ENCODE results near the gene PM20D1.
"Not testable (repeated sequence)": the region's sequence is repeated elsewhere in the genome, so short reads cannot be mapped to it uniquely, and the experiment has no call there.

PM20D1 gene

DNA sequence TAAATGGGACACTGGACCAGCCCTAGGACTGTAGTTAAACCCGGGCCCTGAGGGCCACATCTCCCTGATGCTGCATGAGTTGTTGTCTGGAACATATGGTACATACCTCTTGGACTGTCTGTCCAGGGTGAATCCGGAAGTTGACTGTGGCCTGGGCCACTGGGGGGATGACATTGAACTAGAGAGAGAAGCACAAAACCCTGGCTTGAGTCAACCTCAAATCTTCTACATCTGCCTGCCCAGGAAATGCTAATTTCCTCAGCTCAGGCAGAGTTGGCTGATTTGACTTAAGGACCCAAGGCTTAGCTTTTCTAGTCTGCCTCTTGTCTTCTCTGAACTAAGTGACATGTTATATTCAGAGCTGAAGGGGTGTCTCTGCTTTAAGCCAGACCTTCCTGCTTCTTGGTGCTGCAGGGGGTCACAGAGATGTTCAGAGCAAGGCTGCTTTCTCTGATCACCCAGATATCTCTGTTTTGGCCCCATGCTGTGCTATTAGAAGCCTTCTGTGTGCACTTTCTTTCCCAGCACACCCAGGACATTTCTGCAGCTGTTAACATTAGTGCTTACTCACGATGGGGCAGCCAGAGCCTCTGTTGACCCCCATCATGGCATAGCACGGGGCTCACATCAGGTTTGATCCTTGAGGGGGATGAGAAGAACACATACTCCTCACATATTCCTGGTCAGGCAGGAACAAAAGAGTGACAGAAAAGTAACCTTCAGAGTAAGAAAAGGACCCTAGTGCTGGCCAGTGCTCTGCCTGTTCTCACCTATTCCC is 9.6 kb downstream of the PM20D1 start:
- no peak for DNase-seq

- DNase-seq = no peak
Observed at GRCh38 chr1:205837382-205837970, 12.5 kb downstream of the PM20D1 start.

DNA sequence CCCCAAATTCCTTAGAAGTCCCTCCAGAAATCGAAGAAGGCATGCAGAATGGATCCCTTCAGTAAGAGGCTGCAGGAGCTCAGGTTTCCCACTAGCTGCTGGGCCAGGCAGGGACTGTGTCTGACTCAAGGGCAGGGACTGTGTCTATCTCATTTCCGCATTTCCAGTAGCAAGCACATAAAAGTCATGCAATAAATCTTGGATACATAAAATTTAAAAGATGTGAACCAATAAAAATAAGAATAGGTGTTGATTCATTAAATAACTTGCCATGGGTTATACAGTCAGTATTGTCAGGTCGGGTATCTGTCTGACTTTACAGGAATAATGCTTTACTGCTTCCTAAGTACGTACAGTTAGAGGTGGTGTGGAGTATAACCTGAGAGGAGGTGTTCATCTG is 15.2 kb downstream of the PM20D1 start:
- DNase-seq = no peak

- DNase-seq = no peak
Observed at GRCh38 chr1:205832326-205832751, 17.6 kb downstream of the PM20D1 start.

GRCh38 chr1:205827623-205828022 is 22.3 kb downstream of the PM20D1 start:
- no peak for DNase-seq

DNA sequence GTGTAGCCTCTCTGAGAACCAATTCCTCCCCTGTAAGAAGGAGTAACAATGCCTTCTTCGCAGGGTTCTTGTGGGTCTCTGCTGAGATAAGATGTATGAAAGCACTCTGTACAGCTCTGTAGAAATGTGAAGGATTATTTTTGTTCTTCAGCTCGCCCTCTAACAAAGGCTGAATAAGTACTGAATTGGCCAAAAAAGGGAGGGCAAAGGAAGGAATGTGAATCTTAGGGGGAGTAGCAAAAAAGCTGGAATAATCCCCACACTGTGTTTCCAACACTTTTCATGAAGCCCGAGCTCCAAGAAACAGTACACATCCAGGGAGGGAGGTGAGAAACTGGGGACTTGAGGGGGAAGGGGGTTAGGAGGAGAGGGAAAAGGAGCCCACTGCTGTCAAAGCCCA is 22.9 kb downstream of the PM20D1 start:
- DNase-seq = no peak

DNA sequence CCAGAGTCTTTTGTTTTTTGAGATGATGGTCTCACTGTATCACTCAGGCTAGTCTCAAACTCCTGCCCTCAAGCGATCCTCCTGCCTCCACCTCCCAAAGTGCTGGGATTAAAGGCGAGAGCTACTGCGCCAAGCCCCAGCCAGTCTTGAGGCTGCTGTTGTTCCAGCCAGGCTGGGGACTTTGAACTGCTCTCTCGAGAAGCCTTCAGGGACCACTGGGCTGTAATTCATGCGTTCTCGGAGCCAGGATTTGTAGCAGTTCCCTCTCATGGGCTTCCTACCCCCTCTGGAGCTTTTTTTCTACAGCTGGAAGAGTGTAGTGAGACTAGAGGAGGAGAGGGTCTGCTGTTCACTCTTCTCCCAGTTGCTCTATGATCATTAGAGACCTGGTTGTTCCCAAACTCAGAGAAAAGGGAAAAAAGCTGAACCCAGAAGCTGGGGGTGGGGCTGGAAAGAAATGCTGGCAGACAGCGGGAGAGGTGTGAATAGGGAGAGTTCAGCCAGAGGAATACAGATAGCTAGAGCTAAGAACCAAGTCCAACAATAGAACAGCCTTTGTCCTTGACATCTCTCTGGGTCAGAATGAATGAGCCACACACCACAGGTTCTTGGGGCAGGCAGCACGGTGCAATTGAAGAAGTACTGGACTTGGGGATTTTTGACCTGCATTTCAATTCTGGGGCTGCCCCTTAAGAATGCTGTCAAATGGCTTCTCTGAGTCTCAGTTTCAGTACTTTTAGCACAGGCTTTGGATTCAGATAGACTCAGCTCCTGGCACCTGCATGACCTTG is 23.7 kb downstream of the PM20D1 start:
- DNase-seq = no peak

DNA sequence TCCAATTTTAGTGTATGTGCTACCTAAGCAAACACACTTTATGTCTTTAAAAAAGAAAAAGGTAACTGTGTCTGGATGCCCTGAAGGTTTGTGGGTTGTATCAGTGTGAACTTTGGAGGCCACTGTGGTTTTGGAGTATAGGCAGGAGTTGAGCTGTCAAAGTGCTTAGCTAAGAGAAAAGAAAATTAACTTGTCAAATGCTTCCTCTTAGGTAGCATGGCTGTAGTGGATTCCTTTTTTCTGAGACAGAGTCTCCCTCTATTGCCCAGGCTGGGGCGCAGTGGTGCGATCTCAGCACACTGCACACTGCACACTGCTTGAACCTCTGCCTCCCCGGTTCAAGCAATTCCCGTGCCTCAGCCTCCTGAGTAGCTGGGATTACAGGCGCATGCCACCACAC is 25.8 kb downstream of the PM20D1 start:
- DNase-seq = no peak

DNA sequence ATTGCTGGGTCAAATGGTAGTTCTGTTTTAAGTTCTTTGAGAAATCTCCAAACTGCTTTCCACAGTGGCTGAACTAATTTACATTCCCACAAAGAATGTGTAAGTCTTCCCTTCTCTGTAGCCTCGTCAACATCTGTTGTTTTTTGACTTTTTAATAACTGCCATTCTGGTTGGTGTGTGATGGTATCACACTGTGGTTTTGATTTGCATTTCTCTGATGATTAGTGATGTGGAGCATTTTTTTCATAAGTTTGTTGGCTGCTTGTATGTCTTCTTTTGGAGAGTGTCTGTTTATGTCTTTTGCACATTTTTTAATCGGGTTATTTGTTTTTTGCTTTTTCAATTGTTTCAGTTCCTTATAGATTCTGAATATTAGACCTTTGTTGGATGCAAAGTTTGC is 26.7 kb downstream of the PM20D1 start:
- DNase-seq = not testable (repeated sequence)

GRCh38 chr1:205822397-205822796 is 27.5 kb downstream of the PM20D1 start:
- DNase-seq = no peak

- no peak for DNase-seq
Observed at GRCh38 chr1:205817988-205818387, 31.9 kb downstream of the PM20D1 start.

DNA sequence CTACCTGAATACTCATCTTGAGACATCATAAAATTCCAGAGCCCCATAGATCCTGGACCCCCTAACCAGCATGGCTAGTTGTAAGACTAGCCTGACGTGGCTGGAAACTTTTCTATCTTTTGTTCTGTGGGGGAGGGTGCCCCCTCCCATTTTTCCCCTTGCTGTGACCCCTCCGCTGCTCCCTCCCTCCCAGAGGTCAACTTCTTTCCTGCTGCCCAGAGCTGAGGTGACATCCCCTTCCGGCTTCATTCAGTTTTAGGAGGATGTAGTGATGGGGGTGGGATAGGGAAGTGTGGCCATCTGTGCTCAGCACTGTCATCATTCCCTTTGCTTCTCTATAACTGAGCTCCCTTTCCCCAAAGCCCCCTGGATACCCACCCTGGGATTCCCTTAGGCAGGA is 32.6 kb downstream of the PM20D1 start:
- DNase-seq = no peak

- DNase-seq = no peak
Observed at GRCh38 chr1:205813755-205814058, 36.2 kb downstream of the PM20D1 start.

DNA sequence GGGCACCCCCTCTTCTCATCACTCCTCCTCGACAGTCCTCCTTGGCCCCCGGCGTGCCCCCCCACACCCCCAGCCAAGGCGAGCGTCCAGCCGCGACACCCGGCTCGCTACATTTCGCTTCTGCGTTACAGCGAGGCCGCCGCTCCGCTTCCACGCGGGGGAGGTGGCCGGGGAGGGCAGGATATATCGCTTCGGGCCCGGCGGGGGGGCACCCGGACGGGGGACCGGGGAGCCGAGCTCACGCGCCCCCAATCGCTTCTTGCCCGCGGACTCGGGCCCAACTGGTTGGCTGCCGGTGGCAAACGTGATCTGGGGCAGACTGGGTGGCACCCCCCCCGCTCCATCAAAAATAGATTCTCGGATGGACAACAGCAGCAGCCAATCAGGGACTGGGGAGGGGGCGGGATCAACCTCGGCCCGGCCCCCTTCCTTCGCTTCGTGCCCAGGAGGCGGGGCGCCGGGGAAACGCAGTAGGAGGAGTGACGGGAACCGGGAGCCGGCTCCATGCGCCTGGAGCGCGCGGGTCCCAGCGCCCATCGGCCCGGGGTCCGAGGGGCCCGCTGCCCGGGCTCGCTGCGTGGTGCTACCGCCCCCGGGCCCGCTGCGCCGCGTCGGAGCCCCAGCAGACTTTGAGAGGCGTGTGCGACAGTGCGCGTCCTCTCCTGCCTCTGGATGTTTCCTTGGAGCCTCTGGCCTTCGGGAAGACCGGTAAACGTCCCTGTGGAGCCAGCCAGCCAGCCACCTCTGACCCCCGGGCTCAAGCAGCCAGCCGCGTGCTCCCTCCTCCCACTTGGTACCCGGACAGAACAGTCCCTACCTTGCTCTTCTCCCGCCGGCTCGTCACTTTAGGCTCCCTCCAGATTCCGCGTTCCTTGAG is 36.8 kb downstream of the PM20D1 start, which contains the start of gene SLC41A1:
SLC41A1 (minus strand) TSS at position 321 of the 877 bp plus-strand sequence. CDS start 2,757 bp downstream, outside the sequence.
- peak; percentile 87 for DNase-seq

GRCh38 chr1:205812271-205812877 is 37.6 kb downstream of the PM20D1 start:
- no peak for DNase-seq

GRCh38 chr1:205811660-205812059 is 38.3 kb downstream of the PM20D1 start:
- DNase-seq = no peak

DNA sequence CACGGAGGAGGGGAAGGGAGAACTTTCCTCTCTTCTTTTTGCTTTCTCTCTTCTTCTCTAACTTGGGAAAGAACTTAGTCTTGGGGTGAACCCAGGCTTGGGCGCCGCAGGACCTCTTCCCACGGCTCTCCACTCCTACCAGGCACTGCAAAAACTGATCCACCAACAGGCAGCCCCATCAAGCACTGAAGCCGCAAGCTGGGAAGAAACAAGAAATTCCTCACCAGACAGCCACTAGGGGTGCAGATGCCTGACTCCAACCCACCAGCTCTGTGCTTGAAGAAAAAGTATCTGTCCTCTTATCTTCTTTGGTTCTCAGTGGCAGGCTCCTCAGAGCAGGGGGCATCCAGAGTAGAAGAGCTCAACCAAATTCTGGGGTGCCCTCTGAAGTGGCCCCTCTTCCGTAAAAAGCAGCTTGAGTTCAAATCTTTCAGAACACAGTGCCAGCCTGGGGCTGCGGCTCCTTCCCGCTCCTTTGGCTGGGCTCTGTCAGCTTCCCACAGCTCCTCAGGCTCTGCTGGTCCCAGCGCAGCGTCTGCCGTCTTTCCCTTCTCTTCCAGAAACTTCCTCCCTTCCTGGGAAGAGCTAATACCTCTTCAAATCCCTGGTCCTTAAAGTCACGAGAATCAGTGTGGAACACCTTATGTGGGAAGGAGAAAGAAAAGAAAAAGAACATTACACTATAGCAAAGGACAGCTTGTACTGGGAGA is 39.3 kb downstream of the PM20D1 start:
- DNase-seq = no peak

GRCh38 chr1:205809942-205810345 is 40.0 kb downstream of the PM20D1 start:
- no peak for DNase-seq

GRCh38 chr1:205809469-205809868 is 40.5 kb downstream of the PM20D1 start:
- no peak for DNase-seq

- DNase-seq = peak; percentile 21
Observed at GRCh38 chr1:205805082-205805711, 44.7 kb downstream of the PM20D1 start.

GRCh38 chr1:205804605-205805004 is 45.3 kb downstream of the PM20D1 start:
- no peak for DNase-seq
